GM18505 (cell line): ENCODE data around the gene SRA1.
"Not testable (repeated sequence)": the region's sequence is repeated elsewhere in the genome, so short reads cannot be mapped to it uniquely, and the experiment has no call there.

ENCODE experiments used
- ATAC-seq: cut with Tn5 transposase; IDR thresholded peaks from one replicate; pipeline ENCODE4 v1.9.1; 2021; ENCODE audit not compliant: unreplicated experiment
- POLR2A ChIP-seq: IDR thresholded peaks from 4 replicates; pipeline ENCODE4 v1.6.1; 2011; ENCODE audit warnings: borderline replicate concordance; ENCODE audit not compliant: insufficient read depth, insufficient read length; ENCODE audit errors: extremely low read depth

The SRA1 gene

GRCh38 chr5:140588311-140589070, 31.2 kb upstream of the SRA1 start:
- no peak for ATAC-seq
- TF ChIP-seq POLR2A = no peak

DNA sequence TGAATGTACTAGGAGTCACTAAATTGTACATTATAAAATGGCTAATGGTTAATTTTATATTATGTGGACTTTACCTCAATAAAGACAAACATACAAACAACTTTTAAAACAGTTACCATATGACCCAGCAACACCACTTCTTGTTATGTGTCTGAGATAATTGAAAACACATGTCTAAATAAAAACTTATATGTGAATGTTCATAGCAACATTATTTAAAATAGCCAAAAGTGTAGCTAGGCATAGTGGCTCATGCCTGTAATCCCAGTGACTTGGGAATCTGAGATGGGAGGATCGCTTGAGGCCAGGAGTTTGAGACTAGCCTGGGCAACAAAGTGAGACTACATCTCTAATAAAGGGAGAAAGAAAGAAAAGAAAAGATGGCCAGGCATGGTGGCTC, 30.2 kb upstream of the SRA1 start:
- ATAC-seq = no peak
- no peak for TF ChIP-seq POLR2A

DNA sequence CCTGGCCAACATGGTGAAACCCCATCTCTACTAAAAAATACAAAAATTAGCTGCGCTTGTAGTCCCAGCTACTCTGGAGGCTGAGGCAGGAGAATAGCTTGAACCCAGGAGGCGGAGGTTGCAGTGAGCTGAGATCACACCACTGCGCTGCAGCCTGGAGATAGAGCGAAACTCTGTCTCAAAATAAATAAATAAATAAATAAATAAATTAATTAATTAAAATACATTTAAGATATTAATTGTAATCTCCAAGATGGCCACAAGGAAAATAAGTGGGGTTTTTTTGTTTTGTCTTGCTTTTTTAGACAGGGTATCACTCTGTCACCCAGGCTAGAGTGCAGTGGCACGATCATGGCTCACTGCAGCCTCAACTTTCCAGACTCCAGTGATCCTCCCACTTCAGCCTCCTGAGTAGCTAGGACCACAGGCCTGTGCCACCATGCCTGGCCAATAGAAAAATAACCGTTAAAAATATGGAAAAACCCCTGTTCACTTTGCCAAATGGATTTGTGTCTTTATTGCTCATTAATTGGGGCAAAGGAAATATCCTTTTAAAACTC, 22.0 kb upstream of the SRA1 start:
- ATAC-seq = not testable (repeated sequence)

DNA sequence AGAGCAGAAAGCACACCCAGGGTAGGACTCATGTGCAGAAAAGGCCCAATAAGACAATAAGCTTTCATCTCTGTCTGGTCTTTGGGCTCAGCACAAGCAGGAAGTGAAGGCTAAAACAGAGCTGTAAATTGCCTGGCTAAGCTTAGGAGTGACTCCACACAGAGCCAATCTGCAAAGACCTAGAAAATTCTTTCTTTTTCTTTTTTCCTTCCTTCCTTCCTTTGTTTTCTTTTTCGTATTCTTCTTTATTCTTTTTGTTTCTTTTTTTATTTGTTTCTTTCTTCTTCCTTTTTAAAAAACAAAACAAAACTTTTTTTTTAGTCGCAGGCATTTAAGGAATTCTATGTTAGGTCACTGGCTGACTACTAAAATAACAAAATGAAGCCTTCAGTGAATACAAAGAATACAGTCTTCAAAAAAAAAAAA, 19.5 kb upstream of the SRA1 start:
- no peak for ATAC-seq
- TF ChIP-seq POLR2A = no peak

DNA sequence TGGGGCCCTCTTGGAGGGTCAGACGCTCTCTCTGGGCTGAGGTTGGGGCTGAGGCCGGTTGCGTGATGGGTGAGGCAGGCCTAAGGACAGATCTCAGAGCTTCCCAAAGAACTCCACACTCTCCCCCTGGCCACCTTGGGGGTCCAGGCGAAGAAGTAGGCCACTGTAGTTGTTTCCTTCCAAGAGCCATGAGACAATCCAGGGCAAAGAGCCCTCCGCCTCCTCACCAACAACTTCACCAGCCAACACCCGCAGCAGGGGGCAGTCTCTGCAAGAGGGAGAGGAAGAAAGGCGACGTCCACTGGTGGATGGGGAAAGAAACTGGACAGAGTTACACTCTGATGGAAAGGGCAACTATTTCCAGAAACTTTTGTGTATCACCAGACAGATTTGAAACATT, 18.0 kb upstream of the SRA1 start:
- no peak for TF ChIP-seq POLR2A
- ATAC-seq = no peak

- no peak for ATAC-seq
- TF ChIP-seq POLR2A = no peak
Measured at GRCh38 chr5:140574165-140574564, 16.9 kb upstream of the SRA1 start.

- TF ChIP-seq POLR2A = no peak
- no peak for ATAC-seq
Measured at GRCh38 chr5:140573683-140574082, 16.4 kb upstream of the SRA1 start.

GRCh38 chr5:140571105-140571504, 13.8 kb upstream of the SRA1 start:
- no peak for TF ChIP-seq POLR2A

DNA sequence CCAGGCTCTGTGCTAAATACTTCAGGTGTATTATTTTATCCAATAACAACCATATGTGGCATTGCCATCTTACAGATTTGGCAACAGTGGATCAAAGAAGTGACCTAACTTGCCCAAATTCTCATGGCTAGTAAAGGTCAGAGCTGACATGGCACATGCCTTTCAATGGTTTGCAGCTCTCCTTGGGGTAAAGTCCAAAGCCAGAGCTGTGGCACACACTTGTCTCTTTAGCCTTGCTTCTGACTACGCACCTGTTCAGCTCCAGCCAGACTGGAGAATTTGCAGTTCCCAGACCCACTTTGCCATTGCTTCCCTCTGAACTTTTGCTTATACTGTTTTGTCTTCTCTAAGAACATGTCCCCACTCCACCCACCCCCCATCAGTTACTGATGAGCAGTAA, 13.2 kb upstream of the SRA1 start:
- TF ChIP-seq POLR2A = no peak
- no peak for ATAC-seq

More at GRCh38 chr5:140571105-140571504, 13.8 kb upstream of the SRA1 start:
- no peak for ATAC-seq

DNA sequence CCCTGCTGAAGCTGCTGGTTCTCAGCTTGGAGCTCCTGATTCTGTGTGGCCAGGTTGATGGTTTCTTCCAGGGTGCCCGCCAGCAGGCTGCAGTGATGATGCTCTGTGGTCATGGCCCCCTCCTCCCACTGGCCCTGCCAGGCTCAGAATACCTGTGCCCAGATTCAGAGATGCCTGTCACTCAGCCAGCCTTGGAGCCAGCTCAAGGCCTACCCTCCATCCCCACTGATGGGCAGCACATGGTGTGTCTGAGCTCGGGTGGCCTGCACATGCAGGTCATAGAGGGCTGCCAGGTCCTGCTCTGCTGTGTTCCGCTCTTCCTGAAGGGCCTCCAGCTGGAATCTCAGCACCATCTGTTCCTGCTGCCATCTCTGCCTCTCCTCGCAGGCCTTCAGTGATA, 12.8 kb upstream of the SRA1 start:
- no peak for ATAC-seq
- no peak for TF ChIP-seq POLR2A

DNA sequence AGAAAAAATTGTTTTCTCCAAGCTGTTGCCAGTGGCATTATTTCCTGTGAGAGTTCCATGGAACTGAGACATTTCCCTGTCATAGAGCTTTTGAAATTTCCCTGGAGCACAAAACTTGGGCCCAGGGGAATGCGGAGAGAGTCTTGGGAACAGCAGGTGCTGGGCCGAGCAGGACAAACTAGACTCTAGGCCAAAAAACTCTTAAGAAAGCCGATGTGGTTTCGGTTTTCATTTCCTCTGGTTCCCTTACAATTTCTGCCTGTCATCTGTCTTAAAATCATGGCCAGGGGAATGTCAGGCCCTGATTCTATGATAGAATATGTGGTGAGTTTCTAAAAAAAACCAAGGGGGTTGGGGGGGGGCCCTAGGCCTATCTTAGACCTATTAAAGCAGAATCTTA, 11.9 kb upstream of the SRA1 start:
- ATAC-seq = no peak
- no peak for TF ChIP-seq POLR2A

- TF ChIP-seq POLR2A = no peak
- ATAC-seq = no peak
Measured at GRCh38 chr5:140568443-140569063, 11.3 kb upstream of the SRA1 start.

GRCh38 chr5:140567871-140568270, 10.6 kb upstream of the SRA1 start:
- ATAC-seq = no peak
- no peak for TF ChIP-seq POLR2A

- no peak for TF ChIP-seq POLR2A
- no peak for ATAC-seq
Measured at GRCh38 chr5:140567136-140567818, 10.0 kb upstream of the SRA1 start.
